ENCODE measurements around the gene MTX2. TPM values are rescaled to one million over a fixed set of nuclear protein-coding genes. Genes with fewer than 3 reads are reported as not detected.

Gene MTX2
- total RNA-seq, 1 experiment from 2014 or later: 30.8 TPM

DNA sequence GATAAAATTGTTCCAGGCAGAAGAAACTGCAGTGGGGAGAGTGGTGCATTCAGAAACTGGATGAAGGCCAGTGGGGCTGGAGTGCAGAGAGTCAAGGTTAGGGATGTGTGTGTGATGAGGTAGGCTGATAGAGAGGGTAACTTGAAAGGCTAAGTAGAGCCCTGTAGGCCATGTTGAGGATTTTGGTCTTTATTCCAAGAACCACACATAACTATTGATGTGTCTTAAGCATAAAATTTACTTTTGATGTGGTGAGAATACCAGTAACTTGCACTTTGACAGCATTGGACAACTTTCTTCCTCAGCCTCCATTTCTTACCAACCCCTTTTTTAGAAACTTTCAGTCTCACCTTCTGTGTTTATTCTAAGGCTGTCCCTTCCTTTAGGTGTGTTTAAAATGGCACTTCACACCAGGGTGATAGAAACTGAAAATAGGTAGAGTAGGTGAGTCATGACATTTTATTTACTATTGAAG is 22.6 kb downstream of the MTX2 start:
- H3K4me2 ChIP-seq (ENCODE audit: insufficient read depth, insufficient read length, low read length): no peak overlapping the region
- peaks cover 2% of the 10 kb centered on the region; the same call in 1 of the 2 replicates for H3K79me2 ChIP-seq (ENCODE audit: insufficient read depth, low read length)
- no peak overlapping the region for H2BK15ac ChIP-seq (ENCODE audit: low read depth, low read length)
- no peaks in the 10 kb centered on the region for H3K23me2 ChIP-seq (ENCODE audit: insufficient read length, low read depth, low read length, poor library complexity, severe bottlenecking)
- H2BK5ac ChIP-seq (ENCODE audit: insufficient read length, low read length): no peak overlapping the region
- no peak overlapping the region for H4K5ac ChIP-seq (ENCODE audit: insufficient read length, low read depth, low read length)
- H3K4ac ChIP-seq (ENCODE audit: low read depth, low read length): no peak overlapping the region
- TF ChIP-seq, protein P1, sequence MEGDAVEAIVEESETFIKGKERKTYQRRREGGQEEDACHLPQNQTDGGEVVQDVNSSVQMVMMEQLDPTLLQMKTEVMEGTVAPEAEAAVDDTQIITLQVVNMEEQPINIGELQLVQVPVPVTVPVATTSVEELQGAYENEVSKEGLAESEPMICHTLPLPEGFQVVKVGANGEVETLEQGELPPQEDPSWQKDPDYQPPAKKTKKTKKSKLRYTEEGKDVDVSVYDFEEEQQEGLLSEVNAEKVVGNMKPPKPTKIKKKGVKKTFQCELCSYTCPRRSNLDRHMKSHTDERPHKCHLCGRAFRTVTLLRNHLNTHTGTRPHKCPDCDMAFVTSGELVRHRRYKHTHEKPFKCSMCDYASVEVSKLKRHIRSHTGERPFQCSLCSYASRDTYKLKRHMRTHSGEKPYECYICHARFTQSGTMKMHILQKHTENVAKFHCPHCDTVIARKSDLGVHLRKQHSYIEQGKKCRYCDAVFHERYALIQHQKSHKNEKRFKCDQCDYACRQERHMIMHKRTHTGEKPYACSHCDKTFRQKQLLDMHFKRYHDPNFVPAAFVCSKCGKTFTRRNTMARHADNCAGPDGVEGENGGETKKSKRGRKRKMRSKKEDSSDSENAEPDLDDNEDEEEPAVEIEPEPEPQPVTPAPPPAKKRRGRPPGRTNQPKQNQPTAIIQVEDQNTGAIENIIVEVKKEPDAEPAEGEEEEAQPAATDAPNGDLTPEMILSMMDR (conservative IDR thresholded peaks at IDR 0.05): no peak
- Mint-ChIP-seq H3K27ac (peak overlapping the region in 1 of 3 experiments; percentile 2; a peak in 1 of 7 replicates), H3K4me3 (no peak overlapping the region), H3K4me1 (peaks cover 14 to 15% of the 10 kb centered on the region in 2 experiments), H3K27me3 (ENCODE audit: low read depth) (no peaks in the 10 kb centered on the region), H3K36me3 (ENCODE audit: insufficient read depth in 1 of 3, low read depth in 3 of 3) (no peaks in the 10 kb centered on the region), H3K9me3 (no peaks in the 10 kb centered on the region)
- H2BK20ac ChIP-seq (ENCODE audit: low read depth, low read length, poor library complexity, severe bottlenecking): no peak overlapping the region
- H3K27me3 ChIP-seq (ENCODE audit: insufficient read depth, low read length): no peaks in the 10 kb centered on the region
- H3T11ph ChIP-seq (ENCODE audit: low read length): no peak overlapping the region
- H3K14ac ChIP-seq (ENCODE audit: insufficient read depth, low read length): no peak overlapping the region
- H3K79me1 ChIP-seq (ENCODE audit: insufficient read depth, low read depth, low read length, poor library complexity, severe bottlenecking): peaks cover 7% of the 10 kb centered on the region
- H3K56ac ChIP-seq (ENCODE audit: insufficient read length, low read depth, low read length): no peak overlapping the region
- H2AK5ac ChIP-seq (ENCODE audit: insufficient read length, low read length): no peak overlapping the region
- no peaks in the 10 kb centered on the region for H3K9me3 ChIP-seq (ENCODE audit: control insufficient read depth, low read depth, low read length)
- H3K18ac ChIP-seq (ENCODE audit: insufficient read length, low read depth, low read length): no peak overlapping the region
- no peak overlapping the region for H2AFZ ChIP-seq (ENCODE audit: low read length)
- no peaks in the 10 kb centered on the region for H3K4me1 ChIP-seq (ENCODE audit: insufficient read depth, low read length)
- H4K91ac ChIP-seq (ENCODE audit: insufficient read length, low read depth, low read length): no peak overlapping the region
- H3K9ac ChIP-seq (ENCODE audit: extremely low read depth, insufficient read length, low read length): no peak overlapping the region
- no peak overlapping the region for H3K27ac ChIP-seq (ENCODE audit: insufficient read length, low read depth, low read length)
- no peak for DNase-seq
- no peak overlapping the region for H4K8ac ChIP-seq (replicated peaks; ENCODE audit: insufficient read length, low read depth, low read length)
- H3K23ac ChIP-seq (ENCODE audit: insufficient read length, low read depth, low read length): no peak overlapping the region
- no peak overlapping the region for H2BK12ac ChIP-seq (ENCODE audit: insufficient read length, low read depth, low read length)
- H4K20me1 ChIP-seq (ENCODE audit: control insufficient read depth, insufficient read depth, insufficient read length): no peaks in the 10 kb centered on the region
- H2BK120ac ChIP-seq (ENCODE audit: low read depth, low read length, poor library complexity, severe bottlenecking): no peak overlapping the region
